ENCODE results near the gene LIN37.

GRCh38 chr19:35713904-35714495 lies 34.4 kb upstream of the LIN37 start:
- TF ChIP-seq, protein P1, sequence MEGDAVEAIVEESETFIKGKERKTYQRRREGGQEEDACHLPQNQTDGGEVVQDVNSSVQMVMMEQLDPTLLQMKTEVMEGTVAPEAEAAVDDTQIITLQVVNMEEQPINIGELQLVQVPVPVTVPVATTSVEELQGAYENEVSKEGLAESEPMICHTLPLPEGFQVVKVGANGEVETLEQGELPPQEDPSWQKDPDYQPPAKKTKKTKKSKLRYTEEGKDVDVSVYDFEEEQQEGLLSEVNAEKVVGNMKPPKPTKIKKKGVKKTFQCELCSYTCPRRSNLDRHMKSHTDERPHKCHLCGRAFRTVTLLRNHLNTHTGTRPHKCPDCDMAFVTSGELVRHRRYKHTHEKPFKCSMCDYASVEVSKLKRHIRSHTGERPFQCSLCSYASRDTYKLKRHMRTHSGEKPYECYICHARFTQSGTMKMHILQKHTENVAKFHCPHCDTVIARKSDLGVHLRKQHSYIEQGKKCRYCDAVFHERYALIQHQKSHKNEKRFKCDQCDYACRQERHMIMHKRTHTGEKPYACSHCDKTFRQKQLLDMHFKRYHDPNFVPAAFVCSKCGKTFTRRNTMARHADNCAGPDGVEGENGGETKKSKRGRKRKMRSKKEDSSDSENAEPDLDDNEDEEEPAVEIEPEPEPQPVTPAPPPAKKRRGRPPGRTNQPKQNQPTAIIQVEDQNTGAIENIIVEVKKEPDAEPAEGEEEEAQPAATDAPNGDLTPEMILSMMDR (IDR thresholded peaks at IDR 0.05) = no peak
- no peak for TF ChIP-seq POLR2A (IDR thresholded peaks at IDR 0.05)
